NCI-H82 treated with DMSO at 0.1 percent for 48 hours (cell line): ENCODE data around the gene MS4A15.
"Not testable (repeated sequence)": the region's sequence is repeated elsewhere in the genome, so short reads cannot be mapped to it uniquely, and the experiment has no call there.

Experiments
- DNase-seq: peaks from one replicate; lab custom pipeline; 2025; ENCODE audit not compliant: unreplicated experiment; lab: John Stamatoyannopoulos, UW

The MS4A15 gene

GRCh38 chr11:60756307-60757032 is at the start of gene MS4A15:
Gene MS4A15, plus strand, starts transcription at chr11:60756867. Its CDS starts 6,867 bp downstream, at chr11:60763734.
- peak; percentile 2 for DNase-seq

- DNase-seq: no peak
Observed at GRCh38 chr11:60706931-60707330, 49.7 kb upstream of the MS4A15 start.

- DNase-seq: no peak
Observed at GRCh38 chr11:60710482-60710881, 46.2 kb upstream of the MS4A15 start.

- DNase-seq: no peak
Observed at GRCh38 chr11:60711276-60711675, 45.4 kb upstream of the MS4A15 start.

GRCh38 chr11:60713423-60713822 is 43.2 kb upstream of the MS4A15 start:
- not testable (repeated sequence) for DNase-seq

GRCh38 chr11:60717956-60718355 is 38.7 kb upstream of the MS4A15 start:
- DNase-seq: no peak

GRCh38 chr11:60718524-60719316 is 37.9 kb upstream of the MS4A15 start:
- DNase-seq: no peak

- no peak for DNase-seq
Observed at GRCh38 chr11:60719391-60719790, 37.3 kb upstream of the MS4A15 start.

- DNase-seq: no peak
Observed at GRCh38 chr11:60720460-60720859, 36.2 kb upstream of the MS4A15 start.

GRCh38 chr11:60724420-60724819 is 32.2 kb upstream of the MS4A15 start, which contains the start of gene MS4A18:
Gene MS4A18, plus strand, starts transcription at chr11:60724720.
- no peak for DNase-seq

- no peak for DNase-seq
Observed at GRCh38 chr11:60725592-60725991, 31.1 kb upstream of the MS4A15 start.

- DNase-seq: no peak
Observed at GRCh38 chr11:60731586-60731985, 25.1 kb upstream of the MS4A15 start.

GRCh38 chr11:60734279-60734678 is 22.4 kb upstream of the MS4A15 start:
- no peak for DNase-seq

- DNase-seq: no peak
Observed at GRCh38 chr11:60739114-60739513, 17.6 kb upstream of the MS4A15 start.

- no peak for DNase-seq
Observed at GRCh38 chr11:60740573-60740972, 16.1 kb upstream of the MS4A15 start.

GRCh38 chr11:60741421-60741820 is 15.2 kb upstream of the MS4A15 start:
- no peak for DNase-seq

- no peak for DNase-seq
Observed at GRCh38 chr11:60743058-60743457, 13.6 kb upstream of the MS4A15 start.

- DNase-seq: no peak
Observed at GRCh38 chr11:60744114-60744513, 12.6 kb upstream of the MS4A15 start.

GRCh38 chr11:60747359-60747873 is 9.3 kb upstream of the MS4A15 start:
- DNase-seq: no peak

- no peak for DNase-seq
Observed at GRCh38 chr11:60748225-60748624, 8.4 kb upstream of the MS4A15 start.

GRCh38 chr11:60748821-60749220 is 7.8 kb upstream of the MS4A15 start:
- no peak for DNase-seq

- no peak for DNase-seq
Observed at GRCh38 chr11:60750911-60751310, 5.8 kb upstream of the MS4A15 start.
